Thyroid gland (tissue), 4 donors: ENCODE measurements around the gene HEPACAM.

Source experiments
- POLR2A ChIP-seq, 2 donors: fragments of 450-650 bp; IDR thresholded peaks; one replicate each; pipeline ENCODE4 v1.6.1; 2017; ENCODE audit warnings: antibody characterized with exemption in 2 of 2, mild to moderate bottlenecking in 2 of 2, moderate library complexity in 1 of 2
- TF ChIP-seq, protein P1 (sequence below), 6 experiments: fragments of 200-600 bp in 3 of 6; fragments of 450-650 bp in 3 of 6; sonication (generic) in 3 of 6; IDR thresholded peaks; one replicate each; pipeline ENCODE4 v1.5.1; 2016 to 2019; ENCODE audit warnings: antibody characterized with exemption in 6 of 6, mild to moderate bottlenecking in 2 of 6, inconsistent platforms in 1 of 6, moderate library complexity in 1 of 6

GRCh38 chr11:124976531-124976930, 40.7 kb upstream of the HEPACAM start:
- no peak for TF ChIP-seq POLR2A (IDR thresholded peaks at IDR 0.05)
- TF ChIP-seq, protein P1, sequence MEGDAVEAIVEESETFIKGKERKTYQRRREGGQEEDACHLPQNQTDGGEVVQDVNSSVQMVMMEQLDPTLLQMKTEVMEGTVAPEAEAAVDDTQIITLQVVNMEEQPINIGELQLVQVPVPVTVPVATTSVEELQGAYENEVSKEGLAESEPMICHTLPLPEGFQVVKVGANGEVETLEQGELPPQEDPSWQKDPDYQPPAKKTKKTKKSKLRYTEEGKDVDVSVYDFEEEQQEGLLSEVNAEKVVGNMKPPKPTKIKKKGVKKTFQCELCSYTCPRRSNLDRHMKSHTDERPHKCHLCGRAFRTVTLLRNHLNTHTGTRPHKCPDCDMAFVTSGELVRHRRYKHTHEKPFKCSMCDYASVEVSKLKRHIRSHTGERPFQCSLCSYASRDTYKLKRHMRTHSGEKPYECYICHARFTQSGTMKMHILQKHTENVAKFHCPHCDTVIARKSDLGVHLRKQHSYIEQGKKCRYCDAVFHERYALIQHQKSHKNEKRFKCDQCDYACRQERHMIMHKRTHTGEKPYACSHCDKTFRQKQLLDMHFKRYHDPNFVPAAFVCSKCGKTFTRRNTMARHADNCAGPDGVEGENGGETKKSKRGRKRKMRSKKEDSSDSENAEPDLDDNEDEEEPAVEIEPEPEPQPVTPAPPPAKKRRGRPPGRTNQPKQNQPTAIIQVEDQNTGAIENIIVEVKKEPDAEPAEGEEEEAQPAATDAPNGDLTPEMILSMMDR (IDR thresholded peaks at IDR 0.05): no peak
